Skeletal muscle satellite cell (primary cell): ENCODE results near the gene ELOB.

Experiments
- H3K27me3 ChIP-seq: 2 replicates; pipeline ENCODE4 v1.7.0; 2013; ENCODE audit warnings: low read length; ENCODE audit not compliant: control insufficient read depth, insufficient read depth
- H3K36me3 ChIP-seq: 2 replicates; pipeline ENCODE4 v1.7.0; 2013; ENCODE audit warnings: mild to moderate bottlenecking, control low read depth, low read length; ENCODE audit not compliant: insufficient read depth
- H3K4me1 ChIP-seq: 2 replicates; pipeline ENCODE4 v1.7.0; 2013; ENCODE audit warnings: low read length; ENCODE audit not compliant: control insufficient read depth, insufficient read depth
- H3K4me2 ChIP-seq: 2 replicates; pipeline ENCODE4 v1.7.0; 2013; ENCODE audit warnings: mild to moderate bottlenecking, low read length
- H3K4me3 ChIP-seq: 2 replicates; pipeline ENCODE4 v1.7.0; 2013; ENCODE audit warnings: low read length
- H3K9ac ChIP-seq: 2 replicates; pipeline ENCODE4 v1.7.0; 2013; ENCODE audit warnings: mild to moderate bottlenecking, low read depth, low read length, moderate library complexity
- H3K9me3 ChIP-seq: replicated peaks from 2 replicates; pipeline ENCODE4 v1.7.0; 2013; ENCODE audit warnings: mild to moderate bottlenecking, control low read depth, low read length

Gene ELOB

DNA sequence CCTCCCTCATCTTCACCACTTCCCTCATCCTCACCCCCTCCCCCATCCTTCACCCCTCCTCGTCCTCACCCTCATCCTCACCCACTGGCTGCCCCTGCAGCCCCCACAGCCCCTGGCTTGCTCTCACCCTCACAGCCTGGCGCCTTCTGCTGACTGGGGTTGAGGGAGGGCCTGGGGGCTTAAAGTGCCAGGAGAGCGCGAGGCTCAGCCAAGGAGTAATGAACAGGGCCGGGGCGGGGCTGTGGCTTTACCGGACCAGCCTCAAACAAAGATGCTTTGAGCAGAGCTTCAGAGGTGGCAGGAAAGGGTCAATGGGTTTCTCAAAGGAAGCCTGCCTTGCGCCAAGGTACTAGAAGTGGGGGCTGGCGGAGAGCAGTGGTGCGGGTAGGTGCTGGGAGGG is 10.3 kb upstream of the ELOB start, which contains the start of gene PRSS33:
Gene PRSS33, minus strand, starts transcription at position 155 of the 400 bp plus-strand sequence. CDS start 1,013 bp downstream, outside the sequence.
- Histone ChIP-seq H3K9me3 (no peaks in the 10 kb centered on the region), H3K4me3 (no peak within 1 kb of the TSS), H3K4me2 (no peak within 1 kb of the TSS), H3K27me3 (peaks cover 57% of the 10 kb centered on the region), H3K36me3 (no peaks in the 10 kb centered on the region), H3K4me1 (no peaks in the 10 kb centered on the region), H3K9ac (no peak within 1 kb of the TSS)

DNA sequence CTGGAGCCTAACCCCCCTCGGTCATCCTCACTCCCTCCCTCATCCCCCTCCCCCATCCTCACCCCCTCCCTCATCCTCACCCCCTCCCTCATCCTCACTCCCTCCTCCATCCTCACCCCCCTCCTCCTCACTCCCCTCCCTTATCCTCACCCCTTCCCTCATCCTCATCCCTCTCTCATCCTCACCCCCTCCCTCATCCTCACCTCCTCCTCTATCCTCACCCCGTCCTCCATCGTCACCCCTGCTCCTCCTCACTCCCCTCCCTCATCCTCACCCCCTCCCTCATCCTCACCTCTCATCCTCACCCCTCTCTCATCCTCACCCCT is 9.7 kb upstream of the ELOB start:
- H3K4me2 ChIP-seq: no peak overlapping the region
- no peak overlapping the region for H3K4me3 ChIP-seq
- H3K4me1 ChIP-seq: no peaks in the 10 kb centered on the region
- H3K9me3 ChIP-seq: no peaks in the 10 kb centered on the region
- peaks cover 57% of the 10 kb centered on the region for H3K27me3 ChIP-seq
- no peaks in the 10 kb centered on the region for H3K36me3 ChIP-seq
- H3K9ac ChIP-seq: no peak overlapping the region

DNA sequence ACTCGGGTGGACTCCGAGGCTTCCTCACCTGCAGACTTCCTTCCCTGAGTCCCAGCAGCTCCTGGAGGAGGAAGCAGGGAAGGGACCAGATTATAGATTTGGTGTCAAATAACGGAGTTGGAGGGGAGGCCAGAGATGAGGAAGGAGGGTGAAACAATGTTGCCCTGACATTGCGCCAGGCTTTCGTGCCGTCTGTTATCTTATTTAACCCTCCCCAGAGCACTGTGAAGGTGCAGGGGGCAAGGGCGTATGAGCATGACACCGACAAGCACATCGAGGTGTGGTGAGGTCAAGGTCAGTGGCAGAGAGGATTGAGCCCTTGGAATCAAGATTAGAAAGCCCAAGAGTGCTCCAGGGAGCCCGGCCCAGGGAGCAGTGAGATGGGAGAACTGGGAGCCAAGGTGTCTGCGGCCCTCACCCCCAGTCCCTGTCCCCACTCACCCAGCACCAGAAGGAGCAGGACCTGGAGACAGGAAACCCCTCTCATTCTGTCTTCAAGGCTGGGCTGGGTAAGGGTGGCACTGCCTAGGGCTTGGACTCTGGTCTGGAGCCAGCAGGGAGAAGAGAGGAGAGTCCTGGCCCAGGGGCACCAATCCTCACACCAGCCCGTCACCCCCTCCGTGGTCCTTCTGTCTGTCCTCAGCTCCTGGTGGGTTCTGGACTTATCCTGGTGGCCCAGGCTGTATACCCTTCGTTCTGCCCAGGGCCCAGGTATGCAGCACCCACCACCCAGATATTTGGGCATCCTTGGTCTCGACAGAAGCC is 9.2 kb upstream of the ELOB start:
- H3K36me3 ChIP-seq: no peaks in the 10 kb centered on the region
- no peaks in the 10 kb centered on the region for H3K4me1 ChIP-seq
- peaks cover 53% of the 10 kb centered on the region for H3K27me3 ChIP-seq
- no peak overlapping the region for H3K4me2 ChIP-seq
- H3K4me3 ChIP-seq: no peak overlapping the region
- no peak overlapping the region for H3K9ac ChIP-seq
- no peaks in the 10 kb centered on the region for H3K9me3 ChIP-seq

DNA sequence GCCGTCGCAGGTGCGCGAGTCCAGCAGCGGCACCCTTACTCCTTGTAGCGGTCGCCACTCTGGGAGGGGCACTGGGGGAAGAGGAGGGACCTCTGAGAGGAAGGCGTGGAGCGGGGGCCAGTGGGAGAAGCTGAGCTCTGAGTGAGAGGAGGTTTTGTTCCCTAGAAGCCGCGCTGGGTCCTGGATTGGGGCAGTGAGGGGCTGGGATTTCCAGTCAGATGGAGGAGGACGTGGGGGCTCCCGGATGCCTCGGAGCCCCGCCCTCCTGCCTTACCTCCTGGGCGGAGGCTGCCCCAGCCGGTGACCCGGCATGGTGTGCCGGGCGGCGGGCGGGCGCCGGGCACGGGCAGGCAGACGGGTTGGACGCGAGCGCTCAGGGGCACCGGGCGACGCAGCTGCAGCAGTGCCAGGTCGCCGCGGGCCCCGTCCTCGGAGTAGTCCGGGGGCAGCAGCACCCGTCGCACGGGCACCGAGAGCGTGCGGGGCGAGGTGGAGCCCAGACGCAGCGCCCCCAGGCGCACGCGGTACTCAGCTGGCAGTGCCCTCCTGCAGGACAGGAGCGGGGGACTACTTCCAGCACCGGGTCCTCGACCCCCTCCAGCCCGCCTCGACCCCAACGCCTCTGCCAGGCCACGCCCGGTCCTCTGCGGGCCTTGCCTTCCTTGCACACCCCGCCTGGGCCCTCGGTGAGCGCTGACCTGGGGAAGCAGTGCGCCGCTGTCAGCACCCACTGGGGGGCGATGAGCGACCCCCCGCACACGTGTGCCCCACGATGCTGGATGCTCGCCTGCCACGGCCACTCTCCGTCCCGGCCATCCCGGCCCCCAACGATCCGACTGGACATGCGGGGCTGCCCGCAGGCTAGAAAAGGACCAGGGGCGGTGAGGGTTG is 8.3 kb upstream of the ELOB start:
- H3K4me2 ChIP-seq: peak overlapping the region; percentile 59
- H3K9ac ChIP-seq: no peak overlapping the region
- H3K9me3 ChIP-seq: no peaks in the 10 kb centered on the region
- no peaks in the 10 kb centered on the region for H3K4me1 ChIP-seq
- peaks cover 44% of the 10 kb centered on the region for H3K27me3 ChIP-seq
- H3K4me3 ChIP-seq: no peak overlapping the region
- H3K36me3 ChIP-seq: no peaks in the 10 kb centered on the region

DNA sequence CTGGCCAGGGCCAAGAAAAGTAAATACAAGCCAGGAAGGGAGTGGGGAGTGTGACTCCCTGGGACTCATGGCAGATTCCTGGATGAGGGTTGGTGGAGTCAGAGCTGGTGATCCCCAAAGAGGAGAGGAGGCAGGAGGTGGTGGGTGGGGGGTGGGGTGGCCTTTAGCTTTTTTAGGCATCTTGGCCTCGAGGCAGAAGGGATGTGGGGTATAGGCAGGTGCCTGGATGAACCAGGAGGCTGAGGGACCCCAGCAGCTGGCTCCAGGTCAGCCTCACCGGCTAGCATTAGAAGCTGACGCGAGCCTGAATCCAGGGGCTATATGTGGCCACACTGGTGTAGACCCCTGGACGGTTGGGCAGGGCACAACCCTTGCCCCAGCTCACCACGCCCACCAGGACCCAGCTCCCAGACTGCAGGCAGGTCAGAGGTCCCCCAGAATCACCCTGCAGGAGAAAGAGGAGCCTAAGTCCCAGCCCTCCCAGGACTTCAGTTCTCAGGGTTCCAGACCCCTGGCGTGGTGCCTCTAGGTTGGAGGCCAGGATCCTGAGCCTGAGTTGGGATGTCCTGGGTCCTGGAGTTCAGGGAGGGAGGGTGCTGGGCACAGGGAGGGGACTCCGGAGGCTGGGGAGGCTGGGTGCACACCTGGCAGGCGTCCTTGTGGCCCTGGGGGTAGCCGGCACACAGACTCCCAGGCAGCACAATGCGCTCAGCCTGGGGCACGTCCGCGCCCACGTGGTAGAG is 7.4 kb upstream of the ELOB start:
- Histone ChIP-seq H3K4me1 (no peaks in the 10 kb centered on the region), H3K27me3 (peaks cover 43% of the 10 kb centered on the region), H3K4me3 (no peak overlapping the region), H3K4me2 (peak overlapping the region; percentile 59), H3K36me3 (no peaks in the 10 kb centered on the region), H3K9me3 (no peaks in the 10 kb centered on the region), H3K9ac (no peak overlapping the region)

DNA sequence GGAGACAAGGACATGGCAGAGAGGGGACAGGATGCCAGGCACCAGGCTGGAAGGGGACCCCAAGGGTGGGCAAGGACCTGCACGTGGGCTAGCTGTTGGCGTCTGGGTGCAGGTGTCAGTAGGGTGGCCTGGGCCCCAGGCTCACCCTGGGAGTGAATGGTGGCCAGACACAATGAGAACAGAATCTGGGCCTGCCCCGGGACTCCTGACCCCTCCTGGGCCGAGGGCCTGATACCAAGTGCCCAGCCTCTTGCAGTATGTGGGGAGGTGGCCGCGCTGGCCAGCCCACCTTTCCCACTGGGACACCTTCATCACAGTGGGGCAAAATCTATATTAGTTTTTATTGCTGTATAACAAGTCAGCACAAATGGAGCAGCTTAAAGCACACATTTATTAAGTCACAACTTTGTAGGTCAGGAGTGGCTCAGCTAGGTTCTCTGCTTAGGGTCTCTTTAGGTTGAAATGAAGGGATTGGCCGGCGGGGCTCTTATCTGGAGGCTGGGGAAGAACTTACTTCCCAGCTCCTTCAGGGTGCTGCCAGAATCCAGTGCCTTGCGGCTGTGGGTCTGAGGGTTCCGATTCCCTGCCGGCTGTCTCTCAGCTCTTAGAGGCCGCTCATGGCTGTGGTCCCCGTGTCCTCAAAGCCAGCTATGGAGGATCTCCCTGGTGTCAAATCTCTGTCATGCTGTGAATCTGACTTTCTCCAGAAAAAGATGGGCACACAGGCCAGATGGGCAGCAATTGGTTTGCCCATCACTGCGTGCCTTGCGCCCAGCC is 6.7 kb upstream of the ELOB start:
- no peaks in the 10 kb centered on the region for H3K4me1 ChIP-seq
- no peaks in the 10 kb centered on the region for H3K36me3 ChIP-seq
- no peak overlapping the region for H3K4me3 ChIP-seq
- no peaks in the 10 kb centered on the region for H3K9me3 ChIP-seq
- no peak overlapping the region for H3K9ac ChIP-seq
- H3K4me2 ChIP-seq: no peak overlapping the region
- peaks cover 38% of the 10 kb centered on the region for H3K27me3 ChIP-seq

DNA sequence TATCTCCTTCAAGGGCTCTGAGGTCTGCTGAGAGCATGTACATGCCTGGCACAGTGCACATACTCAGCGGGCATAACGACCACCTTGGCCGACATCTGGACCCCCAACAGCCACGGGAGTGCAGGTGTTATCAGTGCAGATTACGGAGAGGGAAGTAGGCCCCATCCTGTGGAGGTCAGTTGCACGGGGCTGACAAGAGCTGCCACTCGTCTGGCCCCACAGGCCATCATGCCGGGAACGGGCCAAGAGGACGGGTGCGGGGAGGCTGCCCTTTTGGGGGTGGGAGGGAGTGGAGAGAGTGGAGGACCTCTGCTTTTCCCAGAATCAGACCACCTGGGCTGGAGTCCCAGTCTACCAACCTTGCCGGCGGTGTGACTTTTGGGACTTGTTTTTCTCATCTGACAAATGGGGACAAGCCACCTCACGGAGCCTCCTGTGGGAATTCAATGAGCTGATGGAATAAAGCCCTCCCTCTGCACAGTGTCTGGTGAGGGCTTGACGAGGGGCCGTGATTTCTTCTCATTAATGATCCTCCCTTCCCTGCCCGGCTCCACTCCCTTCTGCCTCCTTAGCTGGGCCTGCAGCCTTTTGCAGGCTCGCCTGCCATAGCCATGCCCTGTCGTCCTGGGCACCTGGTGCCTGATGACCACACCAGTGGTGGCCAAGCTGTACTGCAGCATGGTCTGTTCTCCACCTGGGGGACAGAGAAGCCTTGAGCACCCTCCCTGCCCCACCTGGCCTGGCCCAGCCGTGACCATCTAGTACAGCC is 5.7 kb upstream of the ELOB start:
- Histone ChIP-seq H3K36me3 (no peaks in the 10 kb centered on the region), H3K9me3 (no peaks in the 10 kb centered on the region), H3K4me2 (no peak overlapping the region), H3K27me3 (peaks cover 32% of the 10 kb centered on the region), H3K9ac (no peak overlapping the region), H3K4me3 (no peak overlapping the region), H3K4me1 (peaks cover 8% of the 10 kb centered on the region)

DNA sequence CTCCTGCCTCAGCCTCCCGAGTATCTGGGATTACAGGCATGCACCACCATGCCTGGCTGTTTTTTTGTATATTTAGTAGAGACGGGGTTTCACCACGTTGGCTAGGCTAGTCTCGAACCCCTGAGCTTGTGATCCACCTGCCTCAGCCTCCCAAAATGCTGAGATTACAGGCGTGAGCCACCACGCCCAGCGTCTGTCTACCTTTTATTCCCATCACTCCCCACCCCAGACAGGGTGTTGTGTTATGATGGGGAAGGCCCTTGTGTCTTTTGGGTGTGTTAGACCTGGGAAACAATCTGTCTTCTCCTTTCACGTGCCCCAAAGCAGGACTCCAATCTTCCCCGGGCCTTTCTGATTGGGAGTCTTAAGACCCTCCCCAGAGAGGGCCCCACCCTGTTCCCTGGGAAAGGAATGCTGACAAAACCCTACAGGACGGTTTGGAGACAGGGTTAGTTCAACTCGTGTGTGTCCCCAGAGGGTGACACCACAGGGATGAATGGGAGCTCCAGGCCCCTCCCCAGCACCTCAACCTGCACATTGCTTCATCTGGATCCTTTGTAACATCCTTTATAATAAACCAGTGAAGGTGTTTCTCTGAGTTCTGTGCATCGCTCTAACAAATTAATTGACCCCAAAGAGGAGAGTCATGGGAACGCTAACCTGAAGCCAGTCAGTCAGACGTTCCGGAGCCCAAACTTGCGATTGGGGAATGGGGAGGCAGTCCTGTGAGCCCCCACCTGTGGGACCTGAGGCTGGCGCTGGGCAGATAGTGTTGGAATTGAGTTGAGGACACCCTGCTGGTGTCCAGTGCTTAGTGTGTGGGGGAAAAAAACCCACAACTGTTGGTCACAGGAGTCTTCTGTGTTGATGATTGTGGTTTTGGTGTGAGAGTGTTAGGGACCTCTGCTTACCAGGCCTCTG is 3.2 kb upstream of the ELOB start:
- H3K4me2 ChIP-seq: no peak overlapping the region
- peaks cover 20% of the 10 kb centered on the region for H3K4me1 ChIP-seq
- no peaks in the 10 kb centered on the region for H3K36me3 ChIP-seq
- H3K4me3 ChIP-seq: no peak overlapping the region
- no peaks in the 10 kb centered on the region for H3K9me3 ChIP-seq
- no peak overlapping the region for H3K9ac ChIP-seq
- H3K27me3 ChIP-seq: peaks cover 13% of the 10 kb centered on the region

DNA sequence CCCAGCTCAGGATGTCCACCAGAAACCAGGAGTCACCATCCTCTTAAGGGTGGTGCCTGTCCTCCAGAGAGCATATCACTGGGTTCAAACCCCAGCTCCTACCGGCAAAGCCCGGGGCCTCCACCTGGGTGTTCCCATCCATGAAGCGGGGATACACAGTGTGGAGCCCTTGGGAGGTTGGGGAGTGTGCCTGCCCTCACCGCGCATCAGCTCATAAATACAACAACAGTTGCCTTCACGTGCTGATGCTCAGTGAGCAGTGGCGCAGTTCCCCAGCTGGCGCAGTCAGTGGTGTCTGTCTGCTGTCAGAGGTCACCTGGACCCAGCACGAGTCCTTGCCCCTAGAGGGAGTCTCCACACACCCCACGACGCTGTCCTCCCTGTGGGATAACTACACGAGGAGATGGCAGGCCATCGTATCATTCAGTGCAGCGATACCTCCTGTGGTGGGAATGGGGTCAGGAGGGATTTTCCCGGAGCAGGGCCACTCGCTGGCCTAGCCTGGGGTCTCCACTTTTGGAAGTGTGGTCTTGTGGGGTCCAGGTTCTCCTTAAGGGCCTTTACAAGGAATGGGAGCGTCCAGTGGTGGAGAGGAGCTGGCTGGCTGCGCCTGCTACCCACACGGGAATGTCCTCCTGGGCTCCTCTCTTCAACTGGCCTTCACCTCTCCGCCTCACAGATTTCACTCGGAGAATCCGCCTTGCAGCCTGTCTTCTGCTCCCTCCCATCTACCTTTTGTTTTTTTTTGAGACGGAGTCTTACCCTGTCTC is 2.3 kb upstream of the ELOB start:
- Histone ChIP-seq H3K9ac (no peak overlapping the region), H3K4me2 (no peak overlapping the region), H3K4me3 (no peak overlapping the region), H3K4me1 (peaks cover 28% of the 10 kb centered on the region), H3K9me3 (no peaks in the 10 kb centered on the region), H3K27me3 (peaks cover 4% of the 10 kb centered on the region), H3K36me3 (peaks cover 9% of the 10 kb centered on the region)
